Upper lobe of left lung (tissue), 4 donors: Measurements from ENCODE around the gene C16orf95.

Experiments used
- EP300 ChIP-seq, 4 donors: sonication (generic); formaldehyde crosslinking; IDR thresholded peaks; one replicate each; pipeline ENCODE4 v1.5.1; 2017; ENCODE audit warnings: antibody characterized with exemption in 4 of 4, control low read depth in 2 of 4
- POLR2A ChIP-seq, 4 donors: fragments of 450-650 bp; IDR thresholded peaks; one replicate each; pipeline ENCODE4 v1.5.1; 2016 to 2017; ENCODE audit warnings: antibody characterized with exemption in 4 of 4, mild to moderate bottlenecking in 2 of 4
- POLR2AphosphoS5 ChIP-seq, 2 donors: sonication (generic); formaldehyde crosslinking; IDR thresholded peaks; one replicate each; pipeline ENCODE4 v1.5.1; 2017; ENCODE audit warnings: antibody characterized with exemption in 2 of 2
- TF ChIP-seq, protein P1 (sequence below), 6 experiments: fragments of 450-650 bp in 4 of 6; fragments of 200-600 bp in 2 of 6; sonication (generic) in 2 of 6; IDR thresholded peaks; one replicate each; pipeline ENCODE4 v1.5.1; 2016 to 2019; ENCODE audit warnings: antibody characterized with exemption in 6 of 6

DNA sequence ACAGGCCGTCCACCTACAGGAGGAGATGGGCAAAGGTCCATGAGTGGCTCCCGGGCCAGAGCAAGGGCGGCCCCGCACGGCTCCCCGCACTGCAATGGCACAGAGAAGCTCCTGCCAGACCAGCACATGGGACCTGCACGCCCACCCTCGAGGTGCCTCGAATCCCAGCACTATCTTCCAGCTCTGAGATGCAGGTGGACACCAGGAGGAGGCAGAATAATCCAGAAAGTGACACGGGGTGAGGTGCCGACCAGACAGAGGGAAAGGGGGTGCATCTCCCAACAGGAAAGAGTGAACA, 26.5 kb upstream of the C16orf95 start:
- no peak for TF ChIP-seq POLR2A (IDR thresholded peaks at IDR 0.05)
- TF ChIP-seq, protein P1, sequence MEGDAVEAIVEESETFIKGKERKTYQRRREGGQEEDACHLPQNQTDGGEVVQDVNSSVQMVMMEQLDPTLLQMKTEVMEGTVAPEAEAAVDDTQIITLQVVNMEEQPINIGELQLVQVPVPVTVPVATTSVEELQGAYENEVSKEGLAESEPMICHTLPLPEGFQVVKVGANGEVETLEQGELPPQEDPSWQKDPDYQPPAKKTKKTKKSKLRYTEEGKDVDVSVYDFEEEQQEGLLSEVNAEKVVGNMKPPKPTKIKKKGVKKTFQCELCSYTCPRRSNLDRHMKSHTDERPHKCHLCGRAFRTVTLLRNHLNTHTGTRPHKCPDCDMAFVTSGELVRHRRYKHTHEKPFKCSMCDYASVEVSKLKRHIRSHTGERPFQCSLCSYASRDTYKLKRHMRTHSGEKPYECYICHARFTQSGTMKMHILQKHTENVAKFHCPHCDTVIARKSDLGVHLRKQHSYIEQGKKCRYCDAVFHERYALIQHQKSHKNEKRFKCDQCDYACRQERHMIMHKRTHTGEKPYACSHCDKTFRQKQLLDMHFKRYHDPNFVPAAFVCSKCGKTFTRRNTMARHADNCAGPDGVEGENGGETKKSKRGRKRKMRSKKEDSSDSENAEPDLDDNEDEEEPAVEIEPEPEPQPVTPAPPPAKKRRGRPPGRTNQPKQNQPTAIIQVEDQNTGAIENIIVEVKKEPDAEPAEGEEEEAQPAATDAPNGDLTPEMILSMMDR (IDR thresholded peaks at IDR 0.05): no peak
- TF ChIP-seq POLR2AphosphoS5 (IDR thresholded peaks at IDR 0.05): no peak
- TF ChIP-seq EP300 (IDR thresholded peaks at IDR 0.05): no peak
